Liver (tissue), 9 donors: ENCODE data around the gene DYNLT1. TPM values are rescaled to one million over a fixed set of nuclear protein-coding genes. Genes with fewer than 3 reads are reported as not detected.
A peak's percentile ranks its signal among the peaks of the same experiment; 100 is the strongest.
"Not testable (repeated sequence)": the region's sequence is repeated elsewhere in the genome, so short reads cannot be mapped to it uniquely, and the experiment has no call there.

Source experiments
- DNase-seq: peaks from one replicate; pipeline ENCODE4 v3.0.0-alpha.2; 2017; ENCODE audit warnings: low spot score
- H3K27ac ChIP-seq, 2 donors: one replicate each; pipeline ENCODE4 v1.7.0; 2013; ENCODE audit warnings: inconsistent platforms in 2 of 2, low read length in 2 of 2, control low read depth in 1 of 2, low read depth in 1 of 2, mild to moderate bottlenecking in 1 of 2
- H3K27me3 ChIP-seq, 4 donors: one replicate each; pipeline versions ENCODE4 v1.6.1 to v1.7.0; 2013; ENCODE audit warnings: low read length in 3 of 4, inconsistent platforms in 1 of 4, mild to moderate bottlenecking in 1 of 4, moderate library complexity in 1 of 4; ENCODE audit not compliant: control insufficient read depth in 4 of 4, insufficient read depth in 4 of 4
- H3K36me3 ChIP-seq, 4 donors: one replicate each; pipeline versions ENCODE4 v1.6.1 to v1.7.0; 2013; ENCODE audit warnings: low read length in 3 of 4, mild to moderate bottlenecking in 3 of 4, low read depth in 1 of 4, moderate library complexity in 1 of 4; ENCODE audit not compliant: control insufficient read depth in 4 of 4, insufficient read depth in 3 of 4
- H3K4me1 ChIP-seq, 4 donors: one replicate each; pipeline versions ENCODE4 v1.6.1 to v1.7.0; 2013; ENCODE audit warnings: low read length in 3 of 4, mild to moderate bottlenecking in 3 of 4, moderate library complexity in 1 of 4; ENCODE audit not compliant: control insufficient read depth in 4 of 4, insufficient read depth in 4 of 4
- H3K4me3 ChIP-seq, 3 donors: one replicate each; pipeline versions ENCODE4 v1.6.1 to v1.7.0; 2013; ENCODE audit warnings: low read length in 3 of 3, control low read depth in 1 of 3, low read depth in 1 of 3, mild to moderate bottlenecking in 1 of 3
- H3K9ac ChIP-seq, 2 donors: one replicate each; pipeline ENCODE4 v1.7.0; 2013; ENCODE audit warnings: low read length in 2 of 2, mild to moderate bottlenecking in 2 of 2, moderate library complexity in 2 of 2, control low read depth in 1 of 2, low read depth in 1 of 2
- H3K9me3 ChIP-seq, 4 donors: one replicate each; pipeline versions ENCODE4 v1.6.1 to v1.7.0; 2013; ENCODE audit warnings: low read length in 3 of 4; ENCODE audit not compliant: control insufficient read depth in 4 of 4
- CTCF ChIP-seq: fragments of 150-350 bp; IDR thresholded peaks from 2 replicates; pipeline ENCODE4 v1.5.1; 2017; ENCODE audit warnings: improper control_type of control experiment, low read depth, low read length; ENCODE audit not compliant: missing input control
- FOXA1 ChIP-seq: IDR thresholded peaks from 2 replicates; pipeline ENCODE4 v1.6.1; 2016; ENCODE audit warnings: antibody characterized with exemption
- FOXA2 ChIP-seq: IDR thresholded peaks from 2 replicates; pipeline ENCODE4 v1.6.1; 2016; ENCODE audit warnings: antibody characterized with exemption
- HNF4A ChIP-seq, 2 donors: conservative IDR thresholded peaks; 2 replicates each; pipeline ENCODE4 v1.6.1; 2016; ENCODE audit warnings: antibody characterized with exemption in 2 of 2, mild to moderate bottlenecking in 2 of 2
- MAX ChIP-seq: IDR thresholded peaks from 2 replicates; pipeline ENCODE4 v1.6.1; 2016; ENCODE audit warnings: antibody characterized with exemption
- NR2F2 ChIP-seq: IDR thresholded peaks from 2 replicates; pipeline ENCODE4 v1.6.1; 2016; ENCODE audit warnings: antibody characterized with exemption
- RAD21 ChIP-seq, 2 donors: IDR thresholded peaks; 2 replicates each; pipeline ENCODE4 v1.6.1; 2016; ENCODE audit warnings: antibody characterized with exemption in 2 of 2, mild to moderate bottlenecking in 2 of 2
- REST ChIP-seq: IDR thresholded peaks from 2 replicates; pipeline ENCODE4 v1.6.1; 2016; ENCODE audit warnings: antibody characterized with exemption, mild to moderate bottlenecking
- SP1 ChIP-seq: IDR thresholded peaks from 2 replicates; pipeline ENCODE4 v1.6.1; 2018; ENCODE audit warnings: antibody characterized with exemption, mild to moderate bottlenecking
- TAF1 ChIP-seq: conservative IDR thresholded peaks from 2 replicates; pipeline ENCODE4 v1.6.1; 2016; ENCODE audit warnings: antibody characterized with exemption, mild to moderate bottlenecking
- ZBTB33 ChIP-seq: IDR thresholded peaks from 2 replicates; pipeline ENCODE4 v1.6.1; 2016; ENCODE audit warnings: antibody characterized with exemption
- WGBS: extraction: QIAGEN DNeasy Blood & Tissue Kit; methylation state at CpG from one replicate; pipeline ENCODE4 v1.1.7; 2013; 5-methylcytosine and 5-hydroxymethylcytosine counted together
- polyA plus RNA-seq, 2 donors: library from polyadenylated mRNA; stranded (reverse) in 1 of 2; unstranded in 1 of 2; fragments of 200-250 nt in 1 of 2; fragments of >200 nt in 1 of 2; fragmentation: Nextera tagmentation in 1 of 2; extraction: Ambion mirVana in 1 of 2; gene quantifications; one replicate each; pipeline versions ENCODE4 v1.2.1 to v1.2.3, GENCODE V29; 2013 to 2015
- total RNA-seq, 2 donors: library from RNA; depleted of rRNA; stranded (reverse); fragments of >200 nt; gene quantifications; one replicate each; pipeline ENCODE4 v1.2.3, GENCODE V29; 2014
- donor health status: healthy.
- donor health status: healthy.
- donor health status: healthy.
- donor health status: healthy.
- donor health status: healthy.

The DYNLT1 gene
- total and polyA plus RNA-seq, 4 donors: 17.7 to 86.9 (median 38.3) TPM

GRCh38 chr6:158653577-158654354 lies 9.2 kb upstream of the DYNLT1 start:
- no peak for TF ChIP-seq FOXA2
- peak; percentile 42 for TF ChIP-seq SP1
- no peak for TF ChIP-seq MAX

GRCh38 chr6:158651981-158652737 lies 7.6 kb upstream of the DYNLT1 start:
- H3K27ac ChIP-seq, H3K4me3 ChIP-seq, H3K36me3 ChIP-seq, H3K9me3 ChIP-seq, H3K27me3 ChIP-seq, H3K9ac ChIP-seq, H3K4me1 ChIP-seq: not testable (repeated sequence)
- 94% methylated on average over 17 of the region's 17 CpGs for WGBS
- DNase-seq: peak; percentile 1

More at GRCh38 chr6:158653577-158654354, 9.2 kb upstream of the DYNLT1 start:
- Histone ChIP-seq H3K9ac (peak overlapping the region in 1 of 2 donors; percentile 76), H3K36me3 (no peaks in the 10 kb centered on the region), H3K27me3 (no peaks in the 10 kb centered on the region), H3K4me1 (no peaks in the 10 kb centered on the region), H3K27ac (peak overlapping the region; percentile 63 to 77), H3K4me3 (no peak overlapping the region), H3K9me3 (no peaks in the 10 kb centered on the region)
- no peak for DNase-seq
- WGBS: 76% methylated on average over 15 of the region's 15 CpGs

- Histone ChIP-seq H3K4me1 (peaks cover 0 to 5% (median 4%) of the 10 kb centered on the region in 4 donors), H3K9ac (peak within 1 kb of the TSS in 1 of 2 donors; percentile 12), H3K9me3 (no peaks in the 10 kb centered on the region), H3K36me3 (no peaks in the 10 kb centered on the region), H3K4me3 (no peak within 1 kb of the TSS), H3K27ac (peak within 1 kb of the TSS; percentile 22 to 52), H3K27me3 (no peaks in the 10 kb centered on the region)
- TF ChIP-seq HNF4A (conservative IDR thresholded peaks at IDR 0.05) (no peak), FOXA2 (no peak), SP1 (peak; percentile 24), TAF1 (peak; percentile 54)
- 66% methylated on average over 15 of the region's 15 CpGs for WGBS
- peak; percentile 30 for DNase-seq
These were observed 5.0 kb upstream of the DYNLT1 start, which contains the start of gene SYTL3 for GRCh38 chr6:158649289-158650143. Gene SYTL3, plus strand, starts transcription at chr6:158650054. Its CDS starts 13,215 bp downstream, at chr6:158663269.

- DNase-seq: peak; percentile 4
- H3K27ac ChIP-seq: peak overlapping the region; percentile 22 to 52
- TF ChIP-seq FOXA1: no peak
- TF ChIP-seq ZBTB33: no peak
- TF ChIP-seq NR2F2: no peak
- no peak for TF ChIP-seq CTCF
- TF ChIP-seq REST: no peak
- no peak for TF ChIP-seq RAD21 (IDR thresholded peaks at IDR 0.05)
These were observed 4.2 kb upstream of the DYNLT1 start for GRCh38 chr6:158648682-158649131.

More at GRCh38 chr6:158648682-158649131, 4.2 kb upstream of the DYNLT1 start:
- Histone ChIP-seq H3K4me3 (no peak overlapping the region), H3K9ac (no peak overlapping the region), H3K36me3 (no peaks in the 10 kb centered on the region), H3K27me3 (no peaks in the 10 kb centered on the region), H3K9me3 (no peaks in the 10 kb centered on the region), H3K4me1 (peaks cover 0 to 7% (median 4%) of the 10 kb centered on the region in 4 donors)
- whole genome bisulfite sequencing: 88% methylated on average over 5 of the region's 5 CpGs
